GM13977 (cell line): Measurements from ENCODE around the gene ERVK3-1.

Experiments used
- DNase-seq: peaks from one replicate; pipeline ENCODE4 v3.0.0; 2012; ENCODE audit warnings: low spot score
- CTCF ChIP-seq: IDR thresholded peaks from 2 replicates; pipeline ENCODE4 v1.5.1; 2012; ENCODE audit warnings: mild to moderate bottlenecking, control low read depth; ENCODE audit not compliant: insufficient read depth; ENCODE audit errors: extremely low read depth, missing control alignments
- in situ Hi-C: fragments of 300-500 bp; cut with MboI; formaldehyde crosslinking; loops from one replicate; pipeline ENCODE4 v1.12.0; 2022; ENCODE audit warnings: low sequenced_read_pairs, low pct_unique_long_range_greater_than_20kb, mixed read lengths, inconsistent platforms; ENCODE audit not compliant: unreplicated experiment

Gene ERVK3-1

GRCh38 chr19:58268344-58268743 lies 36.8 kb upstream of the ERVK3-1 start:
- no peak for TF ChIP-seq CTCF
- DNase-seq = no peak
- in situ Hi-C loops = no loop called here

GRCh38 chr19:58274771-58275201 lies 30.4 kb upstream of the ERVK3-1 start:
- in situ Hi-C loops = no loop called here
- TF ChIP-seq CTCF = no peak
- DNase-seq = no peak

- in situ Hi-C loops = no loop called here
- no peak for DNase-seq
- no peak for TF ChIP-seq CTCF
Measured at GRCh38 chr19:58275564-58275963, 29.6 kb upstream of the ERVK3-1 start.

GRCh38 chr19:58277197-58277596 lies 28.0 kb upstream of the ERVK3-1 start:
- DNase-seq = no peak
- TF ChIP-seq CTCF = no peak
- in situ Hi-C loops = no loop called here

GRCh38 chr19:58277748-58278540 lies 27.2 kb upstream of the ERVK3-1 start:
- no peak for TF ChIP-seq CTCF
- DNase-seq = no peak
- in situ Hi-C loops = no loop called here

- in situ Hi-C loops = no loop called here
- peak; percentile 98 for DNase-seq
- TF ChIP-seq CTCF = no peak
Measured at GRCh38 chr19:58278541-58279041, 26.6 kb upstream of the ERVK3-1 start, which contains the start of gene ZNF8. Gene ZNF8 (plus strand): TSS chr19:58278955. CDS start chr19:58279082, 127 bp downstream.
